GM21717 (cell line): Measurements from ENCODE around the gene CORO7.
"Not testable (repeated sequence)": the region's sequence is repeated elsewhere in the genome, so short reads cannot be mapped to it uniquely, and the experiment has no call there.

Experiments
- ATAC-seq: cut with Tn5 transposase; IDR thresholded peaks from one replicate; pipeline ENCODE4 v1.9.1; 2021; ENCODE audit warnings: mild to moderate bottlenecking, moderate library complexity; ENCODE audit not compliant: unreplicated experiment

CORO7 gene

GRCh38 chr16:4340443-4340842 lies 76.0 kb downstream of the CORO7 start:
- ATAC-seq, result no peak

GRCh38 chr16:4339909-4340308 lies 76.5 kb downstream of the CORO7 start:
- ATAC-seq, result no peak

GRCh38 chr16:4339455-4339854 lies 76.9 kb downstream of the CORO7 start:
- no peak for ATAC-seq

GRCh38 chr16:4338712-4339299 lies 77.6 kb downstream of the CORO7 start:
- ATAC-seq, result no peak

GRCh38 chr16:4338125-4338582 lies 78.2 kb downstream of the CORO7 start:
- ATAC-seq, result no peak

- no peak for ATAC-seq
These were observed 78.8 kb downstream of the CORO7 start for GRCh38 chr16:4337540-4338088.

- no peak for ATAC-seq
These were observed 79.5 kb downstream of the CORO7 start for GRCh38 chr16:4336701-4337539.

GRCh38 chr16:4334724-4335495 lies 81.5 kb downstream of the CORO7 start:
- ATAC-seq, result no peak

GRCh38 chr16:4333714-4334113 lies 82.7 kb downstream of the CORO7 start:
- ATAC-seq, result not testable (repeated sequence)

GRCh38 chr16:4333308-4333638 lies 83.1 kb downstream of the CORO7 start:
- no peak for ATAC-seq

- ATAC-seq, result no peak
These were observed 83.6 kb downstream of the CORO7 start for GRCh38 chr16:4332623-4333307.

GRCh38 chr16:4332083-4332482 lies 84.3 kb downstream of the CORO7 start:
- ATAC-seq, result no peak

GRCh38 chr16:4330277-4330874 lies 86.0 kb downstream of the CORO7 start:
- ATAC-seq, result no peak

- ATAC-seq, result no peak
These were observed 87.3 kb downstream of the CORO7 start for GRCh38 chr16:4328782-4329775.

- ATAC-seq, result no peak
These were observed 88.2 kb downstream of the CORO7 start for GRCh38 chr16:4328046-4328781.

GRCh38 chr16:4327386-4328045 lies 88.9 kb downstream of the CORO7 start:
- no peak for ATAC-seq

GRCh38 chr16:4325253-4325758 lies 91.1 kb downstream of the CORO7 start:
- no peak for ATAC-seq
